ENCODE measurements around the gene ABCG2. TPM values are rescaled to one million over a fixed set of nuclear protein-coding genes. Genes with fewer than 3 reads are reported as not detected.

The ABCG2 gene
- total and polyA plus RNA-seq, 2 of the 4 experiments (the other 2 are of a cell fraction) = 0.50 to 1.1 TPM

- Histone ChIP-seq H4K5ac (ENCODE audit: low read depth, low read length) (no peak overlapping the region; the same call in 1 of the 2 replicates), H3K36me3 (ENCODE audit: control insufficient read depth, insufficient read depth, low read length) (no peaks in the 10 kb centered on the region), H3K18ac (ENCODE audit: low read depth, low read length) (peak overlapping the region; percentile 76), H3K14ac (replicated peaks; ENCODE audit: low read depth, low read length) (no peak overlapping the region), H2AFZ (replicated peaks; ENCODE audit: low read length, poor library complexity) (peak overlapping the region; percentile 63), H3K27me3 (ENCODE audit: control insufficient read depth, insufficient read depth, low read length) (no peaks in the 10 kb centered on the region; the same call in 1 of the 2 replicates), H3K4me1 (ENCODE audit: control insufficient read depth, insufficient read depth, low read length) (peaks cover 5% of the 10 kb centered on the region), H3K4ac (ENCODE audit: low read depth, low read length) (peak overlapping the region; percentile 53; the same call in 1 of the 2 replicates), H3K9me1 (ENCODE audit: insufficient read depth, low read length) (no peaks in the 10 kb centered on the region), H3K79me1 (ENCODE audit: low read depth in 1 of 2, low read length in 2 of 2) (no peaks in the 10 kb centered on the region), H3K56ac (ENCODE audit: extremely low read depth, insufficient read depth, low read length) (no peak overlapping the region), H2BK5ac (ENCODE audit: low read depth, low read length, poor library complexity, severe bottlenecking) (no peak overlapping the region), H2AK5ac (ENCODE audit: low read depth, low read length) (no peak overlapping the region), H3K23ac (ENCODE audit: low read depth, low read length) (no peak overlapping the region), H4K20me1 (ENCODE audit: insufficient read depth, low read length) (no peaks in the 10 kb centered on the region), H3K27ac (ENCODE audit: insufficient read depth, low read length) (no peak overlapping the region), H4K8ac (ENCODE audit: low read depth in 2 of 2, low read length in 2 of 2) (no peak overlapping the region), H3K9ac (ENCODE audit: low read depth, low read length) (no peak overlapping the region), H2AK9ac (replicated peaks; ENCODE audit: low read depth, low read length, poor library complexity) (no peak overlapping the region), H4K91ac (ENCODE audit: insufficient read depth, low read depth, low read length) (no peak overlapping the region; the same call in 1 of the 2 replicates), H3K9me3 (ENCODE audit: control insufficient read depth, insufficient read depth, low read length) (no peaks in the 10 kb centered on the region), H3K4me2 (ENCODE audit: low read depth, low read length) (no peak overlapping the region), H2BK15ac (ENCODE audit: low read depth, low read length) (peak overlapping the region; percentile 83; the same call in 1 of the 3 replicates), H2BK20ac (ENCODE audit: low read depth, low read length) (no peak overlapping the region; the same call in 1 of the 2 replicates), H3K4me3 (ENCODE audit: insufficient read depth, low read depth, low read length) (no peak overlapping the region), H2BK120ac (ENCODE audit: low read depth, low read length) (peak overlapping the region; percentile 62; the same call in 1 of the 2 replicates)
- intact Hi-C loops (cut with micrococcal nuclease) = no loop called here
- WGBS, 2 experiments (ENCODE audit: extremely low coverage in 2 of 2, insufficient read length in 1 of 2) = no CpG with 5 or more reads among the region's 2 CpGs
- CTCF ChIA-PET = interaction anchor here (0.9 kb wide), 1 partner anchor 20 kb away, joined by 3 read pairs; no protein-coding TSS in a partner anchor
- DNase-seq (no peak), ATAC-seq (ENCODE audit: low read depth) (peak; percentile 60)
- no TSS peak for BruUV-seq (replicated peaks)
- in situ Hi-C loops (cut with MboI; ENCODE audit: low sequenced_read_pairs) = no loop called here
- POLR2A ChIA-PET (ENCODE audit: unreplicated experiment) = no interaction called here
- dilution Hi-C loops (cut with HindIII; ENCODE audit: low sequenced_read_pairs, unreplicated experiment) = no loop called here
- TF ChIP-seq USF2 (IDR thresholded peaks at IDR 0.05; ENCODE audit: low read depth, low read length) (no peak), POLR2A (IDR thresholded peaks at IDR 0.05; ENCODE audit: low read depth, low read length) (no peak), MAFK (IDR thresholded peaks at IDR 0.05; ENCODE audit: low read depth, low read length) (no peak)
Observed at GRCh38 chr4:88148560-88148959, 9.9 kb downstream of the ABCG2 start.

Measured in IMR-90 (cell line).